ENCODE results near the gene CPVL. TPM values are rescaled to one million over a fixed set of nuclear protein-coding genes. Genes with fewer than 3 reads are reported as not detected.

Gene CPVL
- total and polyA plus RNA-seq, 2 experiments from 2014 or later = 31.9 to 37.8 TPM

GRCh38 chr7:29131678-29132077 lies 14.7 kb downstream of the CPVL start:
- Histone ChIP-seq H3F3A (replicated peaks; ENCODE audit: low read depth) (no peaks in the 10 kb centered on the region), H3K79me2 (replicated peaks; ENCODE audit: insufficient read depth) (no peaks in the 10 kb centered on the region), H3K27ac (ENCODE audit: low read depth) (no peak overlapping the region), H3K36me3 (ENCODE audit: insufficient read depth) (no peaks in the 10 kb centered on the region), H2AFZ (no peak overlapping the region), H3K27me3 (ENCODE audit: insufficient read depth) (no peaks in the 10 kb centered on the region), H3K4me2 (no peak overlapping the region), H3K4me3 (no peak overlapping the region), H3K9me2 (ENCODE audit: insufficient read depth) (no peaks in the 10 kb centered on the region), H3K4me1 (ENCODE audit: insufficient read depth) (peaks cover 9% of the 10 kb centered on the region; the same call in 1 of the 2 replicates), H4K20me1 (replicated peaks; ENCODE audit: insufficient read depth) (no peaks in the 10 kb centered on the region)
- no peak for TF ChIP-seq EZH2phosphoT487 (IDR thresholded peaks at IDR 0.05; ENCODE audit: unreplicated experiment)
- TF ChIP-seq ZNF462 (CRISPR knock-in tag; IDR thresholded peaks at IDR 0.05) = no peak
- no peak for TF ChIP-seq REST (IDR thresholded peaks at IDR 0.05; ENCODE audit: unreplicated experiment)
- no peak for TF ChIP-seq POLR2AphosphoS5 (IDR thresholded peaks at IDR 0.05; ENCODE audit: low read depth)
- TF ChIP-seq ZNF331 (CRISPR knock-in tag; IDR thresholded peaks at IDR 0.05; ENCODE audit: low read depth) = no peak
- TF ChIP-seq ZNF114 (CRISPR knock-in tag; IDR thresholded peaks at IDR 0.05) = no peak
- TF ChIP-seq STAT1 (IDR thresholded peaks at IDR 0.05; ENCODE audit: unreplicated experiment) = no peak
- TF ChIP-seq CREB1 (CRISPR knock-in tag; IDR thresholded peaks at IDR 0.05; ENCODE audit: low read depth) = no peak
- no peak for TF ChIP-seq ETS1 (IDR thresholded peaks at IDR 0.05)
- TF ChIP-seq NANOG (IDR thresholded peaks at IDR 0.05; ENCODE audit: borderline replicate concordance) = no peak
- peaks cover 3% of the 10 kb centered on the region; the same call in 1 of the 3 replicates for H3K36me3 Mint-ChIP-seq (ENCODE audit: low read depth)
- H3K4me3 Mint-ChIP-seq = no peak overlapping the region
- H3K27ac Mint-ChIP-seq = no peak overlapping the region
- H3K9me3 Mint-ChIP-seq = peaks cover 5% of the 10 kb centered on the region; the same call in 2 of the 3 replicates
- no peak for DNase-seq (ENCODE audit: low spot score)
- peaks cover 4% of the 10 kb centered on the region for H3K27me3 Mint-ChIP-seq (ENCODE audit: insufficient read depth, low read depth, poor library complexity)
- ATAC-seq = no peak
- H3K4me1 Mint-ChIP-seq = peaks cover 16% of the 10 kb centered on the region
